Frontal cortex (tissue), 4 donors: ENCODE results near the gene CCDC110. TPM values are rescaled to one million over a fixed set of nuclear protein-coding genes. Genes with fewer than 3 reads are reported as not detected.
"Not testable (repeated sequence)": the region's sequence is repeated elsewhere in the genome, so short reads cannot be mapped to it uniquely, and the experiment has no call there.

ENCODE experiments used
- DNase-seq, 2 donors: peaks; one replicate each; pipeline ENCODE4 v3.0.0; 2012; ENCODE audit warnings: low spot score in 2 of 2
- FAIRE-seq: peaks from 2 replicates; lab custom pipeline; 2012; peaks lifted over from hg19 to GRCh38; lab: Jason Lieb, UNC
- total RNA-seq: library from RNA; depleted of rRNA; stranded (reverse); fragments of >200 nt; gene quantifications from one replicate; pipeline ENCODE4 v1.2.3, GENCODE V29; 2014
- donor health status: control.
- donor health status: control.
- donor health status: control.

Gene CCDC110
- total RNA-seq = 0.41 TPM

DNA sequence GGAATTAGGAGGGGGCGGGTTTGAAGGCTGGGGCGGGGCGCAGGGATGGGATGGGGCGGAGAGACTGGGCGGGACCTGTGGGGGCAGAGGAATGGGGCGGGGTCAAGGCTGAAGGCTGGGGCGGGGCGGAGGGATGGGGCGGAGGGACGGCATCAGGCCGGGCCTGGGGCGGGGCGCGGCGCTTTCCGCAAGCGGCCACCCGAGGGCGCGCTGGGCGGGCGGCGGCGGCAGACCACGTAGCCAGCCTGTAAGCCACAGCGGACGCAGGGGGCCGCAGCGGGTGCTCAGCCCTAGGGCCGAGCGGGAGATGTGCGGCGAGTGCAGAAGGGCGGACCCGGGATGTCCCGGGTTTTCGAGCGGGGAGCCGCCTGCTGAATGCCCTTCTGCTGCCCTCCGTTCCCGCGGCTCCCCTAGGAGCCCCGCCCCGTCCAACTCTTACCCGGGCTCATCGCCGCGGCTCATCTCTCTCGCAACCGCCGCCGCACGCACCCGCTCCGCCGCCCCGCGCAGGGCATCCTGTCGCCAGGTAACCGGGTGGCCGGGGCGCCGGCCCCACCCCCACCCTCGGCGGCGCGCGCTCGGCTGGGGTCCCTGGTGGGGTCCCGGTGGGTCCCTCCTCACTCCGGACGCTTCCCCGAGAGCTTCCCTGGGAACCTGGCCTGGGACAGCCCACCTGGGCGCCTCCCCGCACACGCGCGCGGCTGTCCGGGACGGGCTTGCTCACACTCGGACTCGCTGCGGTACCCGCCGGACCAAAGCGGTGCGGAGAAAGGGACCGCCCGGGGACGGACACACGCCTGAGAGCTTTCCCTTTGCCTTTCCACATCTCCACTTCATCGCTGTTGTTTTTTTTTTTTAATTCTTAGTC lies at the start of gene CCDC110:
Gene CCDC110 (minus strand): TSS at position 499 of the 868 bp plus-strand sequence. CDS start 50 bp downstream, at position 449.
- no peak for FAIRE-seq
- DNase-seq = peak; percentile 98 to 99

DNA sequence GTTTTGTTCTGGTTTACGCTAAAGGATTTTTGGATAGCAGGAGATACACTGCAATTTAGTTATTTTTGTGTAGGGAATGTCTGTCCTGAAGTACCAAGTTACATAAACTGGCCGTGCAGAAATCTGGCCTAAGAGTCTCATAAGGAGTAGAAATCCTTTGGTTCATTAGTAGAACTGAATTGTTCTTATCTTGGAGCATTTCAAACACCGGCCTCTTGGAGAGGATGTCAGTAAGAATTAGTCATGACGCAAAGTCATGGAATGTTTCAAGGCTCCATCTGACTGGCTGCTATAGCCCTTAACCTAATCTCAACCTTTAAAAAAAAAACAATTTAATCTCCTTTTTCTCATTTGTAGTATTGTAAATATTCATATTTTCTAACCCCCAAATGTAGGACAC lies 48.6 kb upstream of the CCDC110 start:
- DNase-seq (no peak), FAIRE-seq (no peak)

GRCh38 chr4:185518494-185518893 lies 47.0 kb upstream of the CCDC110 start:
- DNase-seq = no peak
- FAIRE-seq = no peak

GRCh38 chr4:185518069-185518468 lies 46.5 kb upstream of the CCDC110 start:
- FAIRE-seq (no peak), DNase-seq (no peak)

- no peak for DNase-seq
- no peak for FAIRE-seq
Observed at GRCh38 chr4:185515248-185515647, 43.7 kb upstream of the CCDC110 start.

- DNase-seq = no peak
- no peak for FAIRE-seq
Observed at GRCh38 chr4:185514182-185514697, 42.7 kb upstream of the CCDC110 start.

GRCh38 chr4:185513489-185514181 lies 42.1 kb upstream of the CCDC110 start:
- no peak for DNase-seq
- FAIRE-seq = no peak

- FAIRE-seq = no peak
Observed at GRCh38 chr4:185512516-185512915, 41.0 kb upstream of the CCDC110 start.

GRCh38 chr4:185511243-185511642 lies 39.7 kb upstream of the CCDC110 start:
- not testable (repeated sequence) for DNase-seq, FAIRE-seq

More at GRCh38 chr4:185512516-185512915, 41.0 kb upstream of the CCDC110 start:
- DNase-seq = no peak

DNA sequence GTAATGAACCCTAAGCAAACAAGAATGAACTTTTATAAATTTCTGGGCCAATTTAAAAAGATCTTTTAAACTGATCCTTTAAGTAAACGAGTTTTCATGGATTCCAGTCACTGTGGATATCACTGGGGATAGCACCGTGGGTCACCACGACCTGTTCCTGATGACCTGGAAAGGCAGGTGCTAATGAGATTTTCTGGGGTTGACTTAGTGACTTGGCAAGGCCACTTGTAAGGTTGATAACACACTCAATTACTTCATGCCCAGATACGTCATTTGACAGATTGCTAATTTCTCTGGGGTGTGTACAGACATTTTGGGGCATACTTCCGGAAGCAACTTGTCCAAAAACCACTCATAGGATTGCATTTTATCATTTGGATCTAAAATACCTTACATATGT lies 39.3 kb upstream of the CCDC110 start:
- FAIRE-seq (no peak), DNase-seq (no peak)

GRCh38 chr4:185508181-185508580 lies 36.6 kb upstream of the CCDC110 start:
- FAIRE-seq (no peak), DNase-seq (no peak)

DNA sequence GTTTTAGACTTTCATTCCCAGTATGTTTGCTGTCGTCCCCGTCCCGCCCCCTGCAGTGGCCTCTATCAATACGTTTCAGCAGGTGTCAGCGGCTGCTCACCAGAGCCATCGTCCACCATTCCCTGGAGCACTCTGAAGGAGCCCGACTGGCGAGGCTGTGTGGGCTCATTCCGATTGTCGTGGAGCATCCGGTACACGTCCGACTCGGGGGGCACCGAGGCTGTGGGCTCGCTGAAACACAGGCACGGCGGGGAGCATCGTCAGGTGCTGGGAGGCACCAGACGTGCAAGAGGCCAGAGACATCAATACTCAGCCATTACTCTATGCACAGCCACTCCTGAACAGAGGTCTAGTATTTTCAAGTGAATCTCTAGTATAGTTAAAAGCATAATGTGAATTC lies 34.9 kb upstream of the CCDC110 start:
- FAIRE-seq (no peak), DNase-seq (no peak)

- DNase-seq (peak in 1 of 2 donors; percentile 22), FAIRE-seq (no peak)
Observed at GRCh38 chr4:185504098-185505047, 32.8 kb upstream of the CCDC110 start.

- no peak for FAIRE-seq
- no peak for DNase-seq
Observed at GRCh38 chr4:185502386-185502785, 30.9 kb upstream of the CCDC110 start.

DNA sequence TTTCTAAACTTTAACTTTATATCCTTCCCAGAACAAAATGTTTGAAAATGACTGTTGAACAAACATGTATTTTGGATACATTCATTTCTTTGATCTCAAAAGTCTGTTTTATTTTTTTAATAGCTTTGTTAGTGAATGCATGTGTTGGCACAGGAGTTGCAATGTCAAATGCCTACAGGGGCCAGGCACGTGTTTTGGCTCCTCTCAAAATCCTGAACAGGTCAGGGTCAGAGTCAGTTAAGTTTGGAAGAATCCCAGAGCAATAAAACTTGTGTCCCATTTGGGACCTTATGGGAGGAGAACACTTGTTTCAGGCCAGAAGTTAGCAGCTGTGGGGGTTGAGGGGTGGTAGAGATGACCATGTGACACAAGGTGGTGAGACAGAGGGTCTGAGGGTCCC lies 29.0 kb upstream of the CCDC110 start:
- DNase-seq = no peak
- FAIRE-seq = no peak

- DNase-seq (no peak), FAIRE-seq (no peak)
Observed at GRCh38 chr4:185500035-185500434, 28.5 kb upstream of the CCDC110 start.

GRCh38 chr4:185488650-185489049 lies 17.1 kb upstream of the CCDC110 start:
- DNase-seq = no peak
- no peak for FAIRE-seq

DNA sequence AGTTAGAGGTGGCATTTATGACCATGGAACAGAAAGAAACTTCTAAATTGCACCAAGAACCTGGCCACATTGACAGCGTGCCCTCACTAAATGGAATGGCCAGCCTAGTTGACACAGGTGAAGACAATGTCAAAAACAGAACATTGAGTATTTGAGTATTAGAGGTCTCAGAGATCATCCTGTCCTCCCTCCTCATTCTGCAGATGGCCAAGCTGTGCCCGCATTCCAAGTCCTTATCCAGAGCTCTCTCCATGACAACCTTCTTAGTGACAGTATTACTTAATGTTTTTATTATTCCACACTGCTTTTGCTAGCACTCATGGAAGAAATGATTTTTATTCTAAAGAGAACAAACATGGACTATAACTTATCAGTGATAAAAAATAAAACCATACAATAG lies 9.9 kb upstream of the CCDC110 start:
- FAIRE-seq (no peak), DNase-seq (no peak)

DNA sequence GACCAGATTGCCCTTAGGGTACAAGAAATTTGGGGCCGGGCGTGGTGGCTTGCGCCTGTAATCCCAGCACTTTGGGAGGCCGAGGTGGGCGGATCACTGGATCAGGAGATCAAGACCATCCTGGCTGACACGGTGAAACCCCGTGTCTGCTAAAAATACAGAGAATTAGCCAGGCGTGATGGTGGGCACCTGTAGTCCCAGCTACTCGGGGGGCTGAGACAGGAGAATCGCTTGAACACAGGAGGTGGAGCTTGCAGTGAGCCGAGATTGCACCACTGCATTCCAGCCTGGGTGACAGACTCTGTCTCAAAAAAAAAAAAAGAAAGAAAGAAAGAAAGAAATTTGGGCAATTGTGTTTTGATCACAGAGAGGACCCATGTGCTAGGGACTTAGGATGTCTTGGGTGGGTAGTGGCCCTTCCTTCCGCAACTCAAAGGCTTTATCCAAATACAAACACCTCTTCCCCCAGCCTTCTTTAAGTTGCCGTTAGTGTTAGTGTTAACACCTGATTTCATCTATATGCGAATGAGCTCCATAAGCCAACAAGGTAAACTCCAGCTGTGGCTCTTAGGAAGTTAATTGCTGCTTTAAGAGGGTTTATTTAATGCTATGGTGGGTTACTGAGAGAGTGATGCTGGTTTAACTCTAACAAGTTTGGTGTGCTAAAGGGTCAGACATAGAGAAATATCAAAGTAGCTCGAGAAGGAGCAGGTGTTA lies 8.6 kb upstream of the CCDC110 start:
- DNase-seq = no peak
- no peak for FAIRE-seq
